ENCODE measurements around the gene DLGAP1.

DLGAP1 gene

GRCh38 chr18:3923750-3924149 is 531.4 kb downstream of the DLGAP1 start:
- no peak for DNase-seq

- no peak for DNase-seq
Measured at GRCh38 chr18:3921826-3922225, 533.3 kb downstream of the DLGAP1 start.

- DNase-seq = no peak
Measured at GRCh38 chr18:3920832-3921231, 534.3 kb downstream of the DLGAP1 start.

- no peak for DNase-seq
Measured at GRCh38 chr18:3919396-3920061, 535.6 kb downstream of the DLGAP1 start.

- no peak for DNase-seq
Measured at GRCh38 chr18:3916082-3916481, 539.0 kb downstream of the DLGAP1 start.

GRCh38 chr18:3914833-3915610 is 540.1 kb downstream of the DLGAP1 start:
- DNase-seq = no peak

GRCh38 chr18:3914109-3914508 is 541.0 kb downstream of the DLGAP1 start:
- no peak for DNase-seq

GRCh38 chr18:3912705-3913104 is 542.4 kb downstream of the DLGAP1 start:
- no peak for DNase-seq

- no peak for DNase-seq
Measured at GRCh38 chr18:3911413-3911812, 543.7 kb downstream of the DLGAP1 start.

- DNase-seq = no peak
Measured at GRCh38 chr18:3910512-3910911, 544.6 kb downstream of the DLGAP1 start.

GRCh38 chr18:3907955-3908354 is 547.2 kb downstream of the DLGAP1 start:
- no peak for DNase-seq

GRCh38 chr18:3906116-3906750 is 548.9 kb downstream of the DLGAP1 start:
- no peak for DNase-seq

GRCh38 chr18:3903337-3903736 is 551.8 kb downstream of the DLGAP1 start:
- no peak for DNase-seq

GRCh38 chr18:3902676-3903075 is 552.4 kb downstream of the DLGAP1 start:
- no peak for DNase-seq

GRCh38 chr18:3901811-3902210 is 553.3 kb downstream of the DLGAP1 start:
- DNase-seq = no peak

GRCh38 chr18:3901042-3901441 is 554.1 kb downstream of the DLGAP1 start:
- no peak for DNase-seq

GRCh38 chr18:3900327-3900726 is 554.8 kb downstream of the DLGAP1 start:
- DNase-seq = no peak

- DNase-seq = no peak
Measured at GRCh38 chr18:3898861-3899613, 556.1 kb downstream of the DLGAP1 start.

GRCh38 chr18:3892152-3892551 is 563.0 kb downstream of the DLGAP1 start:
- no peak for DNase-seq

GRCh38 chr18:3891245-3891644 is 563.9 kb downstream of the DLGAP1 start:
- DNase-seq = no peak

- DNase-seq = no peak
Measured at GRCh38 chr18:3889803-3890202, 565.3 kb downstream of the DLGAP1 start.

- DNase-seq = no peak
Measured at GRCh38 chr18:3889121-3889520, 566.0 kb downstream of the DLGAP1 start.

- DNase-seq = no peak
Measured at GRCh38 chr18:3886575-3887322, 568.4 kb downstream of the DLGAP1 start.
